PFSK-1 (cell line): ENCODE results near the gene INVS.

Source experiments
- POLR2AphosphoS5 ChIP-seq: IDR thresholded peaks from 2 replicates; pipeline ENCODE4 v1.6.1; 2012; ENCODE audit warnings: low read depth, mild to moderate bottlenecking, control low read depth, low read length, moderate library complexity
- REST ChIP-seq, 2 experiments: IDR thresholded peaks; 2 replicates each; pipeline versions ENCODE4 v1.6.1 to v1.8.0; 2011 to 2012; ENCODE audit warnings: low read depth in 2 of 2, low read length in 2 of 2, control low read depth in 1 of 2, inconsistent platforms in 1 of 2, mild to moderate bottlenecking in 1 of 2, moderate library complexity in 1 of 2; ENCODE audit not compliant: insufficient read depth in 1 of 2
- SIN3A ChIP-seq: IDR thresholded peaks from 2 replicates; pipeline ENCODE4 v1.6.1; 2012; ENCODE audit warnings: mild to moderate bottlenecking, low read length, moderate library complexity, borderline replicate concordance; ENCODE audit not compliant: insufficient read depth
- TAF1 ChIP-seq: IDR thresholded peaks from 2 replicates; pipeline ENCODE4 v1.6.1; 2012; ENCODE audit warnings: low read length, control low read depth, borderline replicate concordance; ENCODE audit not compliant: insufficient read depth

GRCh38 chr9:100229561-100229960, 130.5 kb downstream of the INVS start:
- TF ChIP-seq TAF1 = no peak
- no peak for TF ChIP-seq POLR2AphosphoS5
- TF ChIP-seq SIN3A = no peak
- no peak for TF ChIP-seq REST (IDR thresholded peaks at IDR 0.05; ENCODE audit: insufficient read depth in 1 of 2, low read depth in 2 of 2, low read length in 2 of 2)
